ENCODE measurements around the gene ARID1A.

Gene ARID1A

GRCh38 chr1:26690157-26690556, 5.7 kb upstream of the ARID1A start:
- H2AFZ ChIP-seq (ENCODE audit: low read length) = peak overlapping the region; percentile 60
- no peak overlapping the region for H3K27ac ChIP-seq (replicated peaks; ENCODE audit: low read length)
- H3K4me2 ChIP-seq (ENCODE audit: insufficient read depth, low read length, poor library complexity, severe bottlenecking) = no peak overlapping the region
- no peak overlapping the region for H3K9ac ChIP-seq (ENCODE audit: low read depth, low read length, poor library complexity)
- H4K8ac ChIP-seq (ENCODE audit: low read depth, low read length) = no peak overlapping the region
- no peak overlapping the region for H3K4me3 ChIP-seq (ENCODE audit: low read length in 2 of 2)
- no peak overlapping the region for H2BK5ac ChIP-seq (ENCODE audit: low read length)
- no peak overlapping the region for H4K91ac ChIP-seq (ENCODE audit: low read depth, low read length, poor library complexity)
- H3K4ac ChIP-seq (ENCODE audit: low read length) = no peak overlapping the region
- H3K18ac ChIP-seq (ENCODE audit: low read length) = no peak overlapping the region
- no peak for DNase-seq (ENCODE audit: low spot score)
- H3K9me3 ChIP-seq (replicated peaks in 1 of 2; ENCODE audit: control insufficient read depth in 2 of 2, insufficient read depth in 1 of 2, low read depth in 1 of 2, low read length in 2 of 2) = no peaks in the 10 kb centered on the region
- no peak overlapping the region for H2AK5ac ChIP-seq (ENCODE audit: low read depth, low read length)
- H2BK120ac ChIP-seq (ENCODE audit: low read depth, low read length) = no peak overlapping the region
- no peak overlapping the region for H3K14ac ChIP-seq (ENCODE audit: low read length)
- H3K27me3 ChIP-seq (ENCODE audit: control insufficient read depth in 3 of 3, insufficient read depth in 3 of 3, low read depth in 1 of 3, low read length in 3 of 3) = no peaks in the 10 kb centered on the region
- H3K4me1 ChIP-seq (ENCODE audit: control insufficient read depth in 2 of 2, insufficient read depth in 1 of 2, low read depth in 1 of 2, low read length in 2 of 2) = peaks cover 13 to 17% of the 10 kb centered on the region in 2 donors
- no peak overlapping the region for H3K23ac ChIP-seq (ENCODE audit: low read depth, low read length, poor library complexity)
- H3K79me1 ChIP-seq (ENCODE audit: low read depth, low read length) = no peaks in the 10 kb centered on the region
- H2BK12ac ChIP-seq (ENCODE audit: low read length) = no peak overlapping the region
- no peak overlapping the region for H2BK15ac ChIP-seq (ENCODE audit: low read length)
- no CpG with 5 or more reads among the region's 2 CpGs for WGBS, 2 donors (ENCODE audit: extremely low coverage in 2 of 2, insufficient read length in 2 of 2, insufficient replicate concordance in 1 of 2)
- H3K36me3 ChIP-seq (replicated peaks in 1 of 2; ENCODE audit: control insufficient read depth in 2 of 2, insufficient read depth in 2 of 2, low read length in 2 of 2) = no peaks in the 10 kb centered on the region

- Histone ChIP-seq H3K9me3 (replicated peaks in 1 of 2; ENCODE audit: control insufficient read depth in 2 of 2, insufficient read depth in 1 of 2, low read depth in 1 of 2, low read length in 2 of 2) (no peaks in the 10 kb centered on the region), H3K4me3 (ENCODE audit: low read length in 2 of 2) (no peak overlapping the region), H2BK15ac (ENCODE audit: low read length) (no peak overlapping the region), H3K36me3 (replicated peaks in 1 of 2; ENCODE audit: control insufficient read depth in 2 of 2, insufficient read depth in 2 of 2, low read length in 2 of 2) (no peaks in the 10 kb centered on the region), H2BK5ac (ENCODE audit: low read length) (no peak overlapping the region), H3K4me2 (ENCODE audit: insufficient read depth, low read length, poor library complexity, severe bottlenecking) (no peak overlapping the region), H3K9ac (ENCODE audit: low read depth, low read length, poor library complexity) (no peak overlapping the region), H3K27ac (replicated peaks; ENCODE audit: low read length) (peak overlapping the region; percentile 18), H2BK120ac (ENCODE audit: low read depth, low read length) (no peak overlapping the region), H3K18ac (ENCODE audit: low read length) (no peak overlapping the region), H3K14ac (ENCODE audit: low read length) (no peak overlapping the region), H3K23ac (ENCODE audit: low read depth, low read length, poor library complexity) (no peak overlapping the region), H2BK12ac (ENCODE audit: low read length) (no peak overlapping the region), H3K4me1 (ENCODE audit: control insufficient read depth in 2 of 2, insufficient read depth in 1 of 2, low read depth in 1 of 2, low read length in 2 of 2) (peaks cover 13 to 17% of the 10 kb centered on the region in 2 donors), H4K91ac (ENCODE audit: low read depth, low read length, poor library complexity) (no peak overlapping the region), H3K4ac (ENCODE audit: low read length) (no peak overlapping the region), H3K79me1 (ENCODE audit: low read depth, low read length) (no peaks in the 10 kb centered on the region), H2AFZ (ENCODE audit: low read length) (peak overlapping the region; percentile 60), H2AK5ac (ENCODE audit: low read depth, low read length) (no peak overlapping the region), H3K27me3 (ENCODE audit: control insufficient read depth in 3 of 3, insufficient read depth in 3 of 3, low read depth in 1 of 3, low read length in 3 of 3) (no peaks in the 10 kb centered on the region), H4K8ac (ENCODE audit: low read depth, low read length) (no peak overlapping the region)
- no peak for DNase-seq (ENCODE audit: low spot score)
Observed at GRCh38 chr1:26690576-26691031, 5.2 kb upstream of the ARID1A start.

GRCh38 chr1:26692211-26692792, 3.5 kb upstream of the ARID1A start:
- no CpG with 5 or more reads among the region's 30 CpGs for WGBS, 2 donors (ENCODE audit: extremely low coverage in 2 of 2, insufficient read length in 2 of 2, insufficient replicate concordance in 1 of 2)
- Histone ChIP-seq H3K27me3 (ENCODE audit: control insufficient read depth in 3 of 3, insufficient read depth in 3 of 3, low read depth in 1 of 3, low read length in 3 of 3) (no peaks in the 10 kb centered on the region), H3K9ac (ENCODE audit: low read depth, low read length, poor library complexity) (peak overlapping the region; percentile 66), H3K14ac (ENCODE audit: low read length) (no peak overlapping the region), H3K4me1 (ENCODE audit: control insufficient read depth in 2 of 2, insufficient read depth in 1 of 2, low read depth in 1 of 2, low read length in 2 of 2) (peaks cover 13 to 17% of the 10 kb centered on the region in 2 donors), H3K79me1 (ENCODE audit: low read depth, low read length) (no peaks in the 10 kb centered on the region), H2BK5ac (ENCODE audit: low read length) (no peak overlapping the region), H3K9me3 (replicated peaks in 1 of 2; ENCODE audit: control insufficient read depth in 2 of 2, insufficient read depth in 1 of 2, low read depth in 1 of 2, low read length in 2 of 2) (no peaks in the 10 kb centered on the region), H3K27ac (replicated peaks; ENCODE audit: low read length) (peak overlapping the region; percentile 99), H3K18ac (ENCODE audit: low read length) (peak overlapping the region; percentile 71), H2BK120ac (ENCODE audit: low read depth, low read length) (no peak overlapping the region), H3K4me3 (ENCODE audit: low read length in 2 of 2) (peak overlapping the region; percentile 60 to 75), H2BK12ac (ENCODE audit: low read length) (no peak overlapping the region), H4K91ac (ENCODE audit: low read depth, low read length, poor library complexity) (no peak overlapping the region), H4K8ac (ENCODE audit: low read depth, low read length) (no peak overlapping the region), H3K23ac (ENCODE audit: low read depth, low read length, poor library complexity) (no peak overlapping the region), H3K36me3 (replicated peaks in 1 of 2; ENCODE audit: control insufficient read depth in 2 of 2, insufficient read depth in 2 of 2, low read length in 2 of 2) (no peaks in the 10 kb centered on the region), H2BK15ac (ENCODE audit: low read length) (no peak overlapping the region), H2AK5ac (ENCODE audit: low read depth, low read length) (peak overlapping the region; percentile 1), H3K4me2 (ENCODE audit: insufficient read depth, low read length, poor library complexity, severe bottlenecking) (peak overlapping the region; percentile 82), H3K4ac (ENCODE audit: low read length) (no peak overlapping the region), H2AFZ (ENCODE audit: low read length) (peak overlapping the region; percentile 74)
- peak; percentile 89 for DNase-seq (ENCODE audit: low spot score)

GRCh38 chr1:26692793-26693490, 2.9 kb upstream of the ARID1A start:
- Histone ChIP-seq H3K4ac (ENCODE audit: low read length) (no peak overlapping the region), H3K36me3 (replicated peaks in 1 of 2; ENCODE audit: control insufficient read depth in 2 of 2, insufficient read depth in 2 of 2, low read length in 2 of 2) (peaks cover 0 to under 1% of the 10 kb centered on the region in 2 donors), H3K18ac (ENCODE audit: low read length) (peak overlapping the region; percentile 88), H3K4me3 (ENCODE audit: low read length in 2 of 2) (peak overlapping the region; percentile 60 to 75), H4K91ac (ENCODE audit: low read depth, low read length, poor library complexity) (no peak overlapping the region), H3K4me1 (ENCODE audit: control insufficient read depth in 2 of 2, insufficient read depth in 1 of 2, low read depth in 1 of 2, low read length in 2 of 2) (peaks cover 13 to 17% of the 10 kb centered on the region in 2 donors), H3K27me3 (ENCODE audit: control insufficient read depth in 3 of 3, insufficient read depth in 3 of 3, low read depth in 1 of 3, low read length in 3 of 3) (no peaks in the 10 kb centered on the region), H3K79me1 (ENCODE audit: low read depth, low read length) (no peaks in the 10 kb centered on the region), H3K9me3 (replicated peaks in 1 of 2; ENCODE audit: control insufficient read depth in 2 of 2, insufficient read depth in 1 of 2, low read depth in 1 of 2, low read length in 2 of 2) (no peaks in the 10 kb centered on the region), H2BK12ac (ENCODE audit: low read length) (no peak overlapping the region), H3K23ac (ENCODE audit: low read depth, low read length, poor library complexity) (peak overlapping the region; percentile 87), H2BK120ac (ENCODE audit: low read depth, low read length) (no peak overlapping the region), H3K4me2 (ENCODE audit: insufficient read depth, low read length, poor library complexity, severe bottlenecking) (peak overlapping the region; percentile 82), H4K8ac (ENCODE audit: low read depth, low read length) (no peak overlapping the region), H2AFZ (ENCODE audit: low read length) (peak overlapping the region; percentile 74), H3K27ac (replicated peaks; ENCODE audit: low read length) (peak overlapping the region; percentile 99), H2BK5ac (ENCODE audit: low read length) (no peak overlapping the region), H2AK5ac (ENCODE audit: low read depth, low read length) (peak overlapping the region; percentile 1), H3K9ac (ENCODE audit: low read depth, low read length, poor library complexity) (peak overlapping the region; percentile 66), H2BK15ac (ENCODE audit: low read length) (no peak overlapping the region), H3K14ac (ENCODE audit: low read length) (no peak overlapping the region)
- WGBS, 2 donors (ENCODE audit: extremely low coverage in 2 of 2, insufficient read length in 2 of 2, insufficient replicate concordance in 1 of 2) = no CpG with 5 or more reads among the region's 34 CpGs
- DNase-seq (ENCODE audit: low spot score) = peak; percentile 98
